ENCODE data around the gene OVOL2.

DNA sequence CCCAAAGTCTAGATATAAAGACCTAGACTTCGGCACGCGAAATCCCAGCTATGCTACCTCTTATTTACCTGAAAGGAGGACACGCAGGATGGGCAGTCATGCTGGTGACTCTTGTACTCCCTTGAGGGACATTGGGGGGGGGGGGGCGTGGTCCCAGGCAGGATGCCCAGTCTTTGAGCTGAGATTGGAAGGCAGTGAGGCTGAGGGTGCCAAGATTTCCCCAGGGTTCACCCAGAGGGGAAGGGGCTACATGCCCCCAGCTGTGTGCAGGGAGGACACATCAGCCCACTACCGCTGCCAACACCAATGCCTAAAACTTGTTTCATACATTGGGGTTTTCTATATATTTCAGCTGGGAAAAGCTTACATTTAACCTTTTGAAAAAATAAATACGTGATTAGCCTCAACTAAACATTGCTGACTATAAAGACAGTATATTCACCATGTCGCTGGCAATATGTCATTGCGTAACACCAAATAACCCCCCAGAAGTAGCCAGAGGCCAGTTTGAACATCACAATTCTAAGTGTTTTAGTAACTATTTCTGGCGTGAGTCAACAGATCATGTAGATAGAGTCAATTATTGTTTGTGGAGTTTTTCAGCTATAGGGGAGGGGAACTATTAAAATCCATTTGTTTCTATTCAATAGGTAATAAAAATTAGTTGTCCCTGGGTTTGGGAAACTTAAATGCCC is 67.3 kb downstream of the OVOL2 start:
- no peak for TF ChIP-seq CTCF (conservative IDR thresholded peaks at IDR 0.05; ENCODE audit: low read length)
- TF ChIP-seq EZH2phosphoT487 (IDR thresholded peaks at IDR 0.05; ENCODE audit: borderline replicate concordance, low read depth, low read length), result no peak
